Upper lobe of left lung (tissue), 4 donors: ENCODE measurements around the gene CCM2.

Experiments used
- CTCF ChIP-seq, 6 experiments: fragments of 450-650 bp in 4 of 6; fragments of 200-600 bp in 2 of 6; sonication (generic) in 2 of 6; IDR thresholded peaks; one replicate each; pipeline ENCODE4 v1.5.1; 2016 to 2019; ENCODE audit warnings: antibody characterized with exemption in 6 of 6
- EP300 ChIP-seq, 4 donors: sonication (generic); formaldehyde crosslinking; IDR thresholded peaks; one replicate each; pipeline ENCODE4 v1.5.1; 2017; ENCODE audit warnings: antibody characterized with exemption in 4 of 4, control low read depth in 2 of 4
- POLR2A ChIP-seq, 4 donors: fragments of 450-650 bp; IDR thresholded peaks; one replicate each; pipeline ENCODE4 v1.5.1; 2016 to 2017; ENCODE audit warnings: antibody characterized with exemption in 4 of 4, mild to moderate bottlenecking in 2 of 4

GRCh38 chr7:44974549-44974948, 25.5 kb upstream of the CCM2 start:
- TF ChIP-seq CTCF (IDR thresholded peaks at IDR 0.05): no peak
- TF ChIP-seq POLR2A (IDR thresholded peaks at IDR 0.05): no peak
- no peak for TF ChIP-seq EP300 (IDR thresholded peaks at IDR 0.05)
